HEK293 (cell line): ENCODE data around the gene PTPRF.

Experiments
- KLF10 ChIP-seq: fragments of 450-650 bp; IDR thresholded peaks from 2 replicates; pipeline ENCODE4 v1.5.1; 2018; ENCODE audit warnings: missing biosample characterization, mild to moderate bottlenecking, missing genetic modification characterization
- ZBTB48 ChIP-seq: fragments of 450-650 bp; formaldehyde crosslinking; IDR thresholded peaks from 2 replicates; pipeline ENCODE4 v1.5.1; 2016; ENCODE audit warnings: missing biosample characterization, missing genetic modification characterization
- ZNF24 ChIP-seq: fragments of 450-650 bp; formaldehyde crosslinking; IDR thresholded peaks from 2 replicates; pipeline ENCODE4 v1.5.1; 2016; ENCODE audit warnings: missing biosample characterization, missing genetic modification characterization
- ZNF626 ChIP-seq: fragments of 450-650 bp; sonication (Bioruptor Pico); formaldehyde crosslinking; IDR thresholded peaks from 2 replicates; pipeline ENCODE4 v1.5.1; 2018; ENCODE audit warnings: missing biosample characterization, missing genetic modification characterization, inconsistent platforms
- TF ChIP-seq, protein P1 (sequence below): fragments of 450-650 bp; IDR thresholded peaks from 2 replicates; pipeline ENCODE4 v1.5.1; 2018; ENCODE audit warnings: missing biosample characterization, missing genetic modification characterization
- TF ChIP-seq, protein P2 (sequence below): fragments of 450-650 bp; formaldehyde crosslinking; IDR thresholded peaks from 2 replicates; pipeline ENCODE4 v1.5.1; 2017; ENCODE audit warnings: missing biosample characterization, missing genetic modification characterization
- TF ChIP-seq, protein P3 (sequence below): fragments of 450-650 bp; formaldehyde crosslinking; IDR thresholded peaks from 2 replicates; pipeline ENCODE4 v1.5.1; 2016; ENCODE audit warnings: missing biosample characterization, missing genetic modification characterization
- TF ChIP-seq, protein P4 (sequence below): fragments of 450-650 bp; formaldehyde crosslinking; IDR thresholded peaks from 2 replicates; pipeline ENCODE4 v1.5.1; 2016; ENCODE audit warnings: missing biosample characterization, missing genetic modification characterization
- TF ChIP-seq, protein P5 (sequence below): IDR thresholded peaks from 2 replicates; pipeline ENCODE4 v1.6.1; 2011; ENCODE audit warnings: mild to moderate bottlenecking, low read depth, low read length, borderline replicate concordance

DNA sequence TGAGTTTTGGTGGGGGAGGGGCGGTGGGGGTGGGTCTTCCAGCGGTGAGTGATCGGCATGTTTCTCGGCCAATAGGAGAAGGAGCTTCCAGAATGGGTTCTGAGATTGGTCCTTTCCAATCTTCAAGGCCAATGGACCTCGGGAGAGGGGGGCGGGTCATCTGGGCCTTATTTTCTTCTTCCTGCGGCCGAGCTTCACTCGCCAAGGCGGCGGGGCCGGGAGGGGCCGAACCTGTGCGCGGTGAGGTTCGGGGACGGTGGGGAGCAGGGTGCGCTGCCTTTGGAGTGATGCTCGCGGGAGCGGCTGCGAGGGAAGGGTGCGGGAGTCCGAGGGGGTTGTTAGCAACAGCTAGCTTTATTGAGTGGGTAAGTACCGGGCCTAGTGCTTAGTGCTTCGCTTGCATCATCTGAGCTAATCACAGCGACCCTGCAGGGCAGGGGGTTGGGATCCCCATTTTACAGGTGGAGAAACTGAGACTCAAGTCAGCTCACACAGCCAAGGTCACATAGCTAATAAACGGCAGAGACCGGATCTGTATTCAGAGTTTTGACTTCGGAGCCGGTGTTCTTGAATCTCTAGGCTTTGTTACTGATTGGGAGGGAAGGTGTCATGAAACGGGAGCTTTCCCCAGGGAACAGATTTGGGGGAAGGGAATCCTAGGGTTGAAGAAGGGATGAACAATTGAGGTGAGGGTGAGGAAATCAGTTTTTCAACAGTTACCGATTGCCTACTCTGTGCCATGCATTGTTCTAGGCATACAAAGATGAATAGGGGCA, 119.8 kb downstream of the PTPRF start:
- TF ChIP-seq, protein P1, sequence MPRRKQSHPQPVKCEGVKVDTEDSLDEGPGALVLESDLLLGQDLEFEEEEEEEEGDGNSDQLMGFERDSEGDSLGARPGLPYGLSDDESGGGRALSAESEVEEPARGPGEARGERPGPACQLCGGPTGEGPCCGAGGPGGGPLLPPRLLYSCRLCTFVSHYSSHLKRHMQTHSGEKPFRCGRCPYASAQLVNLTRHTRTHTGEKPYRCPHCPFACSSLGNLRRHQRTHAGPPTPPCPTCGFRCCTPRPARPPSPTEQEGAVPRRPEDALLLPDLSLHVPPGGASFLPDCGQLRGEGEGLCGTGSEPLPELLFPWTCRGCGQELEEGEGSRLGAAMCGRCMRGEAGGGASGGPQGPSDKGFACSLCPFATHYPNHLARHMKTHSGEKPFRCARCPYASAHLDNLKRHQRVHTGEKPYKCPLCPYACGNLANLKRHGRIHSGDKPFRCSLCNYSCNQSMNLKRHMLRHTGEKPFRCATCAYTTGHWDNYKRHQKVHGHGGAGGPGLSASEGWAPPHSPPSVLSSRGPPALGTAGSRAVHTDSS (tag by site-specific recombination), result peak; percentile 25; the same call in 1 of the 2 replicates
- TF ChIP-seq ZNF626 (tag by site-specific recombination), result no peak
- TF ChIP-seq, protein P2, sequence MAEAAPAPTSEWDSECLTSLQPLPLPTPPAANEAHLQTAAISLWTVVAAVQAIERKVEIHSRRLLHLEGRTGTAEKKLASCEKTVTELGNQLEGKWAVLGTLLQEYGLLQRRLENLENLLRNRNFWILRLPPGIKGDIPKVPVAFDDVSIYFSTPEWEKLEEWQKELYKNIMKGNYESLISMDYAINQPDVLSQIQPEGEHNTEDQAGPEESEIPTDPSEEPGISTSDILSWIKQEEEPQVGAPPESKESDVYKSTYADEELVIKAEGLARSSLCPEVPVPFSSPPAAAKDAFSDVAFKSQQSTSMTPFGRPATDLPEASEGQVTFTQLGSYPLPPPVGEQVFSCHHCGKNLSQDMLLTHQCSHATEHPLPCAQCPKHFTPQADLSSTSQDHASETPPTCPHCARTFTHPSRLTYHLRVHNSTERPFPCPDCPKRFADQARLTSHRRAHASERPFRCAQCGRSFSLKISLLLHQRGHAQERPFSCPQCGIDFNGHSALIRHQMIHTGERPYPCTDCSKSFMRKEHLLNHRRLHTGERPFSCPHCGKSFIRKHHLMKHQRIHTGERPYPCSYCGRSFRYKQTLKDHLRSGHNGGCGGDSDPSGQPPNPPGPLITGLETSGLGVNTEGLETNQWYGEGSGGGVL (tag by site-specific recombination), result no peak
- peak; percentile 90; the same call in 1 of the 2 replicates for TF ChIP-seq ZNF24
- TF ChIP-seq, protein P3, sequence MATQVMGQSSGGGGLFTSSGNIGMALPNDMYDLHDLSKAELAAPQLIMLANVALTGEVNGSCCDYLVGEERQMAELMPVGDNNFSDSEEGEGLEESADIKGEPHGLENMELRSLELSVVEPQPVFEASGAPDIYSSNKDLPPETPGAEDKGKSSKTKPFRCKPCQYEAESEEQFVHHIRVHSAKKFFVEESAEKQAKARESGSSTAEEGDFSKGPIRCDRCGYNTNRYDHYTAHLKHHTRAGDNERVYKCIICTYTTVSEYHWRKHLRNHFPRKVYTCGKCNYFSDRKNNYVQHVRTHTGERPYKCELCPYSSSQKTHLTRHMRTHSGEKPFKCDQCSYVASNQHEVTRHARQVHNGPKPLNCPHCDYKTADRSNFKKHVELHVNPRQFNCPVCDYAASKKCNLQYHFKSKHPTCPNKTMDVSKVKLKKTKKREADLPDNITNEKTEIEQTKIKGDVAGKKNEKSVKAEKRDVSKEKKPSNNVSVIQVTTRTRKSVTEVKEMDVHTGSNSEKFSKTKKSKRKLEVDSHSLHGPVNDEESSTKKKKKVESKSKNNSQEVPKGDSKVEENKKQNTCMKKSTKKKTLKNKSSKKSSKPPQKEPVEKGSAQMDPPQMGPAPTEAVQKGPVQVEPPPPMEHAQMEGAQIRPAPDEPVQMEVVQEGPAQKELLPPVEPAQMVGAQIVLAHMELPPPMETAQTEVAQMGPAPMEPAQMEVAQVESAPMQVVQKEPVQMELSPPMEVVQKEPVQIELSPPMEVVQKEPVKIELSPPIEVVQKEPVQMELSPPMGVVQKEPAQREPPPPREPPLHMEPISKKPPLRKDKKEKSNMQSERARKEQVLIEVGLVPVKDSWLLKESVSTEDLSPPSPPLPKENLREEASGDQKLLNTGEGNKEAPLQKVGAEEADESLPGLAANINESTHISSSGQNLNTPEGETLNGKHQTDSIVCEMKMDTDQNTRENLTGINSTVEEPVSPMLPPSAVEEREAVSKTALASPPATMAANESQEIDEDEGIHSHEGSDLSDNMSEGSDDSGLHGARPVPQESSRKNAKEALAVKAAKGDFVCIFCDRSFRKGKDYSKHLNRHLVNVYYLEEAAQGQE (tag by site-specific recombination), result no peak
- peak; percentile 64; the same call in 1 of the 2 replicates for TF ChIP-seq ZBTB48
- peak; percentile 49; the same call in 1 of the 2 replicates for TF ChIP-seq KLF10
- TF ChIP-seq, protein P4, sequence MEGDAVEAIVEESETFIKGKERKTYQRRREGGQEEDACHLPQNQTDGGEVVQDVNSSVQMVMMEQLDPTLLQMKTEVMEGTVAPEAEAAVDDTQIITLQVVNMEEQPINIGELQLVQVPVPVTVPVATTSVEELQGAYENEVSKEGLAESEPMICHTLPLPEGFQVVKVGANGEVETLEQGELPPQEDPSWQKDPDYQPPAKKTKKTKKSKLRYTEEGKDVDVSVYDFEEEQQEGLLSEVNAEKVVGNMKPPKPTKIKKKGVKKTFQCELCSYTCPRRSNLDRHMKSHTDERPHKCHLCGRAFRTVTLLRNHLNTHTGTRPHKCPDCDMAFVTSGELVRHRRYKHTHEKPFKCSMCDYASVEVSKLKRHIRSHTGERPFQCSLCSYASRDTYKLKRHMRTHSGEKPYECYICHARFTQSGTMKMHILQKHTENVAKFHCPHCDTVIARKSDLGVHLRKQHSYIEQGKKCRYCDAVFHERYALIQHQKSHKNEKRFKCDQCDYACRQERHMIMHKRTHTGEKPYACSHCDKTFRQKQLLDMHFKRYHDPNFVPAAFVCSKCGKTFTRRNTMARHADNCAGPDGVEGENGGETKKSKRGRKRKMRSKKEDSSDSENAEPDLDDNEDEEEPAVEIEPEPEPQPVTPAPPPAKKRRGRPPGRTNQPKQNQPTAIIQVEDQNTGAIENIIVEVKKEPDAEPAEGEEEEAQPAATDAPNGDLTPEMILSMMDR (tag by site-specific recombination), result peak; percentile 37; the same call in 1 of the 2 replicates
- TF ChIP-seq, protein P5, sequence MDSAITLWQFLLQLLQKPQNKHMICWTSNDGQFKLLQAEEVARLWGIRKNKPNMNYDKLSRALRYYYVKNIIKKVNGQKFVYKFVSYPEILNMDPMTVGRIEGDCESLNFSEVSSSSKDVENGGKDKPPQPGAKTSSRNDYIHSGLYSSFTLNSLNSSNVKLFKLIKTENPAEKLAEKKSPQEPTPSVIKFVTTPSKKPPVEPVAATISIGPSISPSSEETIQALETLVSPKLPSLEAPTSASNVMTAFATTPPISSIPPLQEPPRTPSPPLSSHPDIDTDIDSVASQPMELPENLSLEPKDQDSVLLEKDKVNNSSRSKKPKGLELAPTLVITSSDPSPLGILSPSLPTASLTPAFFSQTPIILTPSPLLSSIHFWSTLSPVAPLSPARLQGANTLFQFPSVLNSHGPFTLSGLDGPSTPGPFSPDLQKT, result no peak
